ENCODE data around the gene LIMS2.

GRCh38 chr2:127650785-127651380 is 24.4 kb downstream of the LIMS2 start:
- TF ChIP-seq POLR2A (IDR thresholded peaks at IDR 0.05; ENCODE audit: extremely low read depth, insufficient read length), result no peak
- TF ChIP-seq, protein P1, sequence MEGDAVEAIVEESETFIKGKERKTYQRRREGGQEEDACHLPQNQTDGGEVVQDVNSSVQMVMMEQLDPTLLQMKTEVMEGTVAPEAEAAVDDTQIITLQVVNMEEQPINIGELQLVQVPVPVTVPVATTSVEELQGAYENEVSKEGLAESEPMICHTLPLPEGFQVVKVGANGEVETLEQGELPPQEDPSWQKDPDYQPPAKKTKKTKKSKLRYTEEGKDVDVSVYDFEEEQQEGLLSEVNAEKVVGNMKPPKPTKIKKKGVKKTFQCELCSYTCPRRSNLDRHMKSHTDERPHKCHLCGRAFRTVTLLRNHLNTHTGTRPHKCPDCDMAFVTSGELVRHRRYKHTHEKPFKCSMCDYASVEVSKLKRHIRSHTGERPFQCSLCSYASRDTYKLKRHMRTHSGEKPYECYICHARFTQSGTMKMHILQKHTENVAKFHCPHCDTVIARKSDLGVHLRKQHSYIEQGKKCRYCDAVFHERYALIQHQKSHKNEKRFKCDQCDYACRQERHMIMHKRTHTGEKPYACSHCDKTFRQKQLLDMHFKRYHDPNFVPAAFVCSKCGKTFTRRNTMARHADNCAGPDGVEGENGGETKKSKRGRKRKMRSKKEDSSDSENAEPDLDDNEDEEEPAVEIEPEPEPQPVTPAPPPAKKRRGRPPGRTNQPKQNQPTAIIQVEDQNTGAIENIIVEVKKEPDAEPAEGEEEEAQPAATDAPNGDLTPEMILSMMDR (IDR thresholded peaks at IDR 0.05; ENCODE audit: low read depth, low read length), result no peak
- TF ChIP-seq, protein P2, sequence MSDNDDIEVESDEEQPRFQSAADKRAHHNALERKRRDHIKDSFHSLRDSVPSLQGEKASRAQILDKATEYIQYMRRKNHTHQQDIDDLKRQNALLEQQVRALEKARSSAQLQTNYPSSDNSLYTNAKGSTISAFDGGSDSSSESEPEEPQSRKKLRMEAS (IDR thresholded peaks at IDR 0.05; ENCODE audit: low read depth, low read length), result no peak
- no peak for TF ChIP-seq MYC (IDR thresholded peaks at IDR 0.05; ENCODE audit: low read depth, low read length)

All from NB4 (cell line).